ENCODE data around the gene ODAD4.

Gene ODAD4

DNA sequence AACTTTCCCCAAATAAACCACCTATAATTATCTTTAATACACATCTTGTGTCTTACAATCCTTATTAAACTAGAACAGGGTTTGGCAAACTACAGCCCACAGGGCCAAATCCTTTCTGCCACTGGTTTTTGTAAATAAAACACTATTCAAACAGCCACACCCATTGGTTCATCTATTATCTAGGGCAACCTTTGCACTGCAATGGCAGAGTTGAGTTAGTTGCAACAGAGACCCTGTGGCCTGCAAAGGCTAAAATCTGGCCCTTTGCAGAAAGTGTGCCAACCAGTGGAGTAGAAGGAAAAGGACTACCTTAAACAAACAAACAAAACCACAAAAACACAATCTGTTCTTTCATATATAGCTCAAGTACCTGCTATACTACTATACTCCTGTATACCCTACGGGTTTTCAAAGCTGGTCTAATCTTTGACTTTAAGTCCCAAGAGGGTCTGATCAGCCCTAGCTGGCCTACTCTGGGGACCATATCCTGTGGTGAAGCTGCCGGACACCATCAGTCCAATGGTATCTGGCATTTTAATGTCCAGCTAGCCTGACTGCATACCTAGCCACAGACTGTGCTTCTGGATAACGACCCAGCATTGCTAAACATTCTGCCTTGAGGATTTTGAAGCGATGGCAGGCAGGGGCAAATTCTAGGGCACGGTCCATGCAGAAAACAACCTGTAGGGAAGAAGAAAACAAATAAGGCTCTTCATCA lies 59.4 kb downstream of the ODAD4 start:
- no peak overlapping the region for H3K4me3 ChIP-seq (ENCODE audit: low read depth, low read length)
- no peak for DNase-seq (ENCODE audit: low read depth)
- TF ChIP-seq, protein P1, sequence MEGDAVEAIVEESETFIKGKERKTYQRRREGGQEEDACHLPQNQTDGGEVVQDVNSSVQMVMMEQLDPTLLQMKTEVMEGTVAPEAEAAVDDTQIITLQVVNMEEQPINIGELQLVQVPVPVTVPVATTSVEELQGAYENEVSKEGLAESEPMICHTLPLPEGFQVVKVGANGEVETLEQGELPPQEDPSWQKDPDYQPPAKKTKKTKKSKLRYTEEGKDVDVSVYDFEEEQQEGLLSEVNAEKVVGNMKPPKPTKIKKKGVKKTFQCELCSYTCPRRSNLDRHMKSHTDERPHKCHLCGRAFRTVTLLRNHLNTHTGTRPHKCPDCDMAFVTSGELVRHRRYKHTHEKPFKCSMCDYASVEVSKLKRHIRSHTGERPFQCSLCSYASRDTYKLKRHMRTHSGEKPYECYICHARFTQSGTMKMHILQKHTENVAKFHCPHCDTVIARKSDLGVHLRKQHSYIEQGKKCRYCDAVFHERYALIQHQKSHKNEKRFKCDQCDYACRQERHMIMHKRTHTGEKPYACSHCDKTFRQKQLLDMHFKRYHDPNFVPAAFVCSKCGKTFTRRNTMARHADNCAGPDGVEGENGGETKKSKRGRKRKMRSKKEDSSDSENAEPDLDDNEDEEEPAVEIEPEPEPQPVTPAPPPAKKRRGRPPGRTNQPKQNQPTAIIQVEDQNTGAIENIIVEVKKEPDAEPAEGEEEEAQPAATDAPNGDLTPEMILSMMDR (IDR thresholded peaks at IDR 0.05; ENCODE audit: insufficient read depth, low read depth, low read length, missing control alignments), result no peak

DNA sequence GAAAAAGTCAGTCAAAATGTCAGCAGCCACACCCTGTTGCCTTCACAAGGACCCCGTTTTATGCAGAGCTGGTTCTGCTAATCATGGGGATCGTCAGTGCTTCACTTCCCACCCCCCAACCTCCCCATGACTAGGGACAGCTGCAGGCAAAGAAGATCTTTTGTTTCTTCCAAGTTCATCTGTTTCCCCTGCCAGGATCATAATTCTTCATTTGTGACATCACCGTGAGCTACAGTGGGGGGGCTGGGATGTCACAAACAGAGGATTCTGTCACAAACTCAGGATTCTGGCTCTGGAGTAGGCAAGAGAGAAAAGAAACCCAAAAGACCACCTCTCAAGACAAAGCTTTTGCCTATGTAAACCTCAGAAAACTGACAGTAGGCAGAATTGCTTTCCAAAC lies 62.2 kb downstream of the ODAD4 start:
- no peak overlapping the region for H3K4me3 ChIP-seq (ENCODE audit: low read depth, low read length)
- TF ChIP-seq, protein P1 (IDR thresholded peaks at IDR 0.05; ENCODE audit: insufficient read depth, low read depth, low read length, missing control alignments), result no peak
- DNase-seq (ENCODE audit: low read depth), result no peak

DNA sequence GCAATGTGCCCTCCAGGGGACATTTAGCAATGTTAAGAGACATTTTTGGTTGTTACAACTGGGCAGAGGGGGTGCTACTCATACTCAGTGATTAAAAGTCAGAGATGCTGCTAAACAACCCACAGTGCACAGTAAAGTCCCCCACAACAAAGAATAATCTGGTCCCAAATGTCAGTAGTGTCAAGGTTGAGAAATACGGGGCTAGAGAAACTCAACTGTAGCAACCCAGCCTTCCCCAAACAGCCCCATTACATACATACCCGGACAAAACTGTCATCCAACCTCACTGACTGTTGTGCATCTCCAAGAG lies 66.4 kb downstream of the ODAD4 start:
- TF ChIP-seq, protein P1 (IDR thresholded peaks at IDR 0.05; ENCODE audit: insufficient read depth, low read depth, low read length, missing control alignments), result no peak
- no peak overlapping the region for H3K4me3 ChIP-seq (ENCODE audit: low read depth, low read length)
- DNase-seq (ENCODE audit: low read depth), result no peak

DNA sequence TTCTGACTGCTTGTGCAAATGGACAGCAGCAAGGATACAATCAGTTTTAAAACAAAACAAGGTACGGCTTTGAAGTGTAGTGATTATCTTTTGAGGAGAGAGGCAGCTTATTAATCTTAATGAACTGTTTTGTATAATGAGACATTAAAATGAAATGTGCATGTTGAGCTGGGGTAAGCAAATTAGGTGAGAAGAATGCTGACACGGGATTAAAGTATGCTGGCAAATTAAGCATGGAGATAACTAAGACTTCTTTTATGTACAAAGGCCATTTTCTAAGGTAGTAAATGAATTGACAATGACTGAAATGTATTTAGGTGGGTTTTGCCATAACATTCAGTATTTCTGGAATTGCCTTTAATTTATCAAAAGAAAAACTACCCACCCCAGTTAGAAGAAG lies 68.1 kb downstream of the ODAD4 start:
- H3K4me3 ChIP-seq (ENCODE audit: low read depth, low read length), result no peak overlapping the region
- TF ChIP-seq, protein P1 (IDR thresholded peaks at IDR 0.05; ENCODE audit: insufficient read depth, low read depth, low read length, missing control alignments), result no peak
- no peak for DNase-seq (ENCODE audit: low read depth)

DNA sequence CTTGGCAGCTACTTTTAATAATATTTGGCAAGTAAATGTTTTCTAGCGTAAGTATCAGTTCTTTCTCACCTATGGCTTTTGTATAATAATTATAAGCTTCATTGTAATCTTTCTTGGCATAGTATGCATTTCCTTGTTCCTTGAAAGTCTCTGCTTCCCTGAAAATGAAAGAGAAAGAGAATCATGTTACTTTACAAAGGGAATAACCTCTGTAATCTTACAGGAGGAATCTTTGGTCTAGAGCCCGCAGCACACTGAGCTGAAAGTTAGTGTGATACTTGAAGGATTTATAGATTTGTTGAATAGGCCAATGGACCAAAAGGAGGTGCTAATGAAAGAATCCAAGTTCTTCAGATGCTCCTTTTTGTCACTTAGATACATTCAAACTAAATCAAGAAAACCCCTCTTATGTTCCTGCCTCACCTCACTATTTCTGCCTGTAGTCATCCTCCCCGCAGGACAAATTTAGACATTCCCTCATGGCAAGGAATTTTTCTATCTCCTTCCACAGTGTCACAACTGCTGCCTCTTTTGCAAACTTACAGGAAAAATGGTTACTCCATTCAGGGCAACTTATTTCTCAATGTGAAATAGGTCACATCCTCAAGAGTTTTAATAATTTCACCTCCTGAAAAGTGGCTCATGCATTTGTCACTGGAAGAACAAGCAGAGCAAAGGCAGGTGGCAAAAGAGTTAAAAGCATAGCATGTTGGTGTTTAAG lies 70.2 kb downstream of the ODAD4 start:
- H3K4me3 ChIP-seq (ENCODE audit: low read depth, low read length), result no peak overlapping the region
- TF ChIP-seq, protein P1 (IDR thresholded peaks at IDR 0.05; ENCODE audit: insufficient read depth, low read depth, low read length, missing control alignments), result no peak
- DNase-seq (ENCODE audit: low read depth), result no peak

DNA sequence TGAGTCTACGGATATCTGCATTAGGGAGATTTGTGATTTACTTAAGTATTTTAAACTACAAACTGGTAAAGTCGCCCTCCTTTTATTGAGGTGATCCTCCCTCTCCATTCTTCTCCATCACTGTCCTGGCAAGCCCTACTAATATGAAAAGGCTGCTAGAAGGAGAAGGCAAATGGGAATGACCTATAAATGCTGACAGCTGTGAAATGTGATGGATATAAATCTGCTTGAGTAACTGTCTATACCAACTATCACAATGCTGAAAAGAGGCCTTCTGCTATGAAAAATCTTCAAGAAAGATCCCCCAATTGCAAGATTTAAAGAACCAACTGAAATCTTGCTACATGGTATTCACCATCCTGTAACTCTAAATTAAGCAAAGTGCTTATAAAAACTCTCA lies 71.3 kb downstream of the ODAD4 start:
- TF ChIP-seq, protein P1 (IDR thresholded peaks at IDR 0.05; ENCODE audit: insufficient read depth, low read depth, low read length, missing control alignments), result no peak
- DNase-seq (ENCODE audit: low read depth), result no peak

More for the DNA sequence above, 71.3 kb downstream of the ODAD4 start:
- no peak overlapping the region for H3K4me3 ChIP-seq (ENCODE audit: low read depth, low read length)

Measured in GM12865 (cell line).